GM19324 (cell line): Measurements from ENCODE around the gene TNNC2.
"Not testable (repeated sequence)": the region's sequence is repeated elsewhere in the genome, so short reads cannot be mapped to it uniquely, and the experiment has no call there.

Source experiments
- ATAC-seq: cut with Tn5 transposase; IDR thresholded peaks from one replicate; pipeline ENCODE4 v1.9.1; 2021; ENCODE audit warnings: mild to moderate bottlenecking, moderate library complexity; ENCODE audit not compliant: unreplicated experiment, low FRiP score

TNNC2 gene

GRCh38 chr20:45823949-45824835 is 2.9 kb downstream of the TNNC2 start:
- no peak for ATAC-seq

GRCh38 chr20:45822857-45823256 is 4.3 kb downstream of the TNNC2 start:
- ATAC-seq: no peak

- ATAC-seq: no peak
Measured at GRCh38 chr20:45821947-45822346, 5.2 kb downstream of the TNNC2 start.

GRCh38 chr20:45819466-45819865 is 7.6 kb downstream of the TNNC2 start:
- ATAC-seq: no peak

- ATAC-seq: no peak
Measured at GRCh38 chr20:45818239-45818638, 8.9 kb downstream of the TNNC2 start.

GRCh38 chr20:45817376-45818194 is 9.5 kb downstream of the TNNC2 start:
- no peak for ATAC-seq

- ATAC-seq: no peak
Measured at GRCh38 chr20:45816951-45817350, 10.2 kb downstream of the TNNC2 start.

GRCh38 chr20:45814314-45814713 is 12.8 kb downstream of the TNNC2 start:
- ATAC-seq: no peak

- no peak for ATAC-seq
Measured at GRCh38 chr20:45813489-45813888, 13.6 kb downstream of the TNNC2 start.

- no peak for ATAC-seq
Measured at GRCh38 chr20:45813006-45813340, 14.1 kb downstream of the TNNC2 start.

GRCh38 chr20:45812157-45813005 is 14.7 kb downstream of the TNNC2 start, which contains the start of gene UBE2C:
Gene UBE2C (plus strand): TSS chr20:45812644. CDS start chr20:45812696, 52 bp downstream.
- peak; percentile 98 for ATAC-seq

- no peak for ATAC-seq
Measured at GRCh38 chr20:45810191-45810970, 16.7 kb downstream of the TNNC2 start.

- ATAC-seq: no peak
Measured at GRCh38 chr20:45801851-45802250, 25.3 kb downstream of the TNNC2 start.

GRCh38 chr20:45798935-45799642 is 28.0 kb downstream of the TNNC2 start:
- no peak for ATAC-seq

GRCh38 chr20:45797955-45798354 is 29.2 kb downstream of the TNNC2 start:
- ATAC-seq: not testable (repeated sequence)

GRCh38 chr20:45797510-45797909 is 29.6 kb downstream of the TNNC2 start:
- ATAC-seq: not testable (repeated sequence)

GRCh38 chr20:45796337-45797065 is 30.6 kb downstream of the TNNC2 start:
- no peak for ATAC-seq

GRCh38 chr20:45792317-45793118 is 34.6 kb downstream of the TNNC2 start:
- ATAC-seq: no peak
